Measurements from ENCODE around the gene JUNB.

Gene JUNB

DNA sequence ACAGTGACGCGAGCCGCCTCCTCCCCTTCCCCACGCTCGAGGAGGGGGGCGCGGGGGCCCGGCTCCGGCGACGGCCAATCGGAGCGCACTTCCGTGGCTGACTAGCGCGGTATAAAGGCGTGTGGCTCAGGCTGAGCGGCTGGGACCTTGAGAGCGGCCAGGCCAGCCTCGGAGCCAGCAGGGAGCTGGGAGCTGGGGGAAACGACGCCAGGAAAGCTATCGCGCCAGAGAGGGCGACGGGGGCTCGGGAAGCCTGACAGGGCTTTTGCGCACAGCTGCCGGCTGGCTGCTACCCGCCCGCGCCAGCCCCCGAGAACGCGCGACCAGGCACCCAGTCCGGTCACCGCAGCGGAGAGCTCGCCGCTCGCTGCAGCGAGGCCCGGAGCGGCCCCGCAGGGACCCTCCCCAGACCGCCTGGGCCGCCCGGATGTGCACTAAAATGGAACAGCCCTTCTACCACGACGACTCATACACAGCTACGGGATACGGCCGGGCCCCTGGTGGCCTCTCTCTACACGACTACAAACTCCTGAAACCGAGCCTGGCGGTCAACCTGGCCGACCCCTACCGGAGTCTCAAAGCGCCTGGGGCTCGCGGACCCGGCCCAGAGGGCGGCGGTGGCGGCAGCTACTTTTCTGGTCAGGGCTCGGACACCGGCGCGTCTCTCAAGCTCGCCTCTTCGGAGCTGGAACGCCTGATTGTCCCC is at the start of gene JUNB:
Gene JUNB, plus strand, starts transcription at position 142 of the 706 bp plus-strand sequence. Its CDS starts 286 bp downstream, at position 428.
- peak; percentile 98 for DNase-seq (ENCODE audit: low spot score)

DNA sequence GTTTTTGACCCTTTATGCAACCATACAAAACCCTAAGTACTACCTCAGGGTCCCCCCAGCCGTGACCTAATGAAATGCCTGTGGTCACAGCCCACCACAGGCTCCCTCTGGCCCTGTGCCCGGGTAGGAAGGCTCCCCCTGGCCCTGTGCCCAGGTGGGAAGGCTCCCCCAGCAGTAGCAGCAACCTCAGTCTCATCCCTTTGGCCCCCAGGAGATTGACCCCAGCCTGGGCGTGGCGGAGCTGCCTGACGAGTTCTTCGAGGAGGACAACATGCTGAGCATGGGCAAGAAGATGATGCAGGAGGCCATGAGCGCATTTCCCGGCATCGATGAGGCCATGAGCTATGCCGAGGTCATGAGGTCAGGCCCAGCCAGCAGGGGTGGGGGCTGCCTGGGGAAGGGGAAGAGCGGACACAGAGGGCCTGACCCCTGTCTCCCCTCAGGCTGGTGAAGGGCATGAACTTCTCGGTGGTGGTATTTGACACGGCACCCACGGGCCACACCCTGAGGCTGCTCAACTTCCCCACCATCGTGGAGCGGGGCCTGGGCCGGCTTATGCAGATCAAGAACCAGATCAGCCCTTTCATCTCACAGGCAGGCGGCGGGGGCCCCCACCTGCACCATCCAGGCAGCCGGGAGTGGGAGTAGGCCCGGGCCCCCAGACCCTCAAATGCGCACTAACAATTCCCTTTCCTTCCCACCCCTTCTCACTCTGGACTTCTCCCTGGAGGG is 46.0 kb upstream of the JUNB start:
- DNase-seq (ENCODE audit: low spot score): no peak

DNA sequence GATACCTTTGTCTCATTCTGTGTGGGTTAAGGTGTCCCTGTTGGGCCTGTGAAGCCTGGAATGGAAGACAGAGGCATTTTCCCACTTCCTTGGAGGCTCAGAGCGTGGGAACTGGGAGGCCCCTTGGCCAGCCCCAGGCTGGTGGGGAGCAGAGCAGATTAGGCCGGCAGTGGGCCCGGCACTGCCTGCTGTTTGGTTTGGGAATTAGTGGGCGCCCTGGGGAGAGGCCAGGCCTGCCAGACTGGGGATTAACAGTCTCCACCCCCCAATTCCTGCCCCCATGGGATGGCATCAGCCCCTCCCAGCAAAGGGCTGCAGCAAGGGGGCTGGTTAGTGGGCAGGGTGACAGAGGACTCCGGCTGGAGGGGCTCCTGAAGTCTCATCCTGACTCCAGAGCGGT is 42.8 kb upstream of the JUNB start:
- DNase-seq (ENCODE audit: low spot score): no peak

DNA sequence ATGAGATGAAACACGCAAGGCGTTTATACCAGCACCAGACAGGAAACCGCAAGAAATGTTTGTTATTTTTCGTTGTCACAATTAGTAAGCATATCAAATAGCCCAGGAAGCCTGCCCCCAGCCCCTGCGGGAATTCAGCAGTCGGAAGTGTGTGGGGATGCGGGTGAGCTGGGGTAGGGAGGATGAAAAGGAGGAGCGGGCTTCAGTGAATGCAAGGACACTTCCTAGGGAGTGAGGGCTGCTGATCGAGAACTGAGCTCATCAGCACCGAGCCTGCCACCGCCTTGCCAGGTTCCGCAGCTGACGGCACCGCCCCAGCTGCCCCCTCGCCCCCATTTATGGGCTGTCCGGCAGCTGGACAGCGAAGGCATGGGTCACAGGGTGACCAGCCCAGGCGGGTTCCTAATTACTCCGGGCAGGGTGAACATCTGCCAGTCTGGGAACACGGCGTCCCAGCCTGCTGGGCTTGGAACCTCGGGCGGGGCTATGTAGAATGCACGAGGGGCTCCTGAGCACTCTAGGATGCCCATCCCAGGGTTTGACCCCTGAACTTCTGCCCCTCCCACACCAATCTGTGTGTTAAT is 41.3 kb upstream of the JUNB start:
- DNase-seq (ENCODE audit: low spot score): no peak

DNA sequence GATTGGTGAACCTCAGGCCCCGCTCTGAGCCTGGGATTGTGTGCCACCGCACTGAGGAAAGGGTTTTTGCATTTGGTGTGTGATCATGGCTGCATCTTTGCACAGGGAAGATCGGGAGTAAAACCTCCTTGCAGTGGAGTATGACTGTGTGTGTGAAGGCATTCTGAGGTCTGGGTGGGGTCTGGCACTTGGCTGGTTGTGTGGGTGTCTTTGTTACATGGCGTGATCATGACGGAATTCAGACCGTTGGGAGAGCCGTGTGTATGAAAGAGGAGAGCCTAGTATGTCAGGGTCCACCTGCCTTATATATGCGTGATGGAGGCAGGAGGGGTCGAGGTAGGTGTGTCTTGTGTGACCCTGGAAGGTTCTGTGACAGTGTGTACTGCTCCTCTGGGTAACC is 40.4 kb upstream of the JUNB start:
- DNase-seq (ENCODE audit: low spot score): no peak

DNA sequence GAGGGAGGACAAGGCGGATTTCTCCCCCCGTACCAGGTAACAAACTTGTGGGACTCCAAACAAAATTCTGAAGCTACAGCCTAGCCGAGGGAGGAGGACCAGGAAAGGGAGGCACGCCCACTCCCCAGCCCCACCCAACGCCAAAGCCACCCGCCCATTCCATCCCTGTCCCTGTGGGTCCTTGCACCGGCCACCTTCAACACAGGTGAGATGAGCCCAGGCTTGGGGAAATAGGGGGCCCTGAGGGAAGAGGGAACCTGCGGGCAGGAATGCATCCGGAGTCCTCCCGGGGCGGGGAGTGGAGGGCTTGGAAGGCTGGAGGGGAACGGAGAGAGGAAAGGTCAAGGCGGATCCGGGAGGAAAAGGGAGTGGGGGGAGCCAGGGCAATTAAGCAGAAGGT is 39.7 kb upstream of the JUNB start, which contains the start of gene BEST2:
Gene BEST2, plus strand, starts transcription at position 157 of the 400 bp plus-strand sequence. CDS start 802 bp downstream, outside the sequence.
- DNase-seq (ENCODE audit: low spot score): no peak

DNA sequence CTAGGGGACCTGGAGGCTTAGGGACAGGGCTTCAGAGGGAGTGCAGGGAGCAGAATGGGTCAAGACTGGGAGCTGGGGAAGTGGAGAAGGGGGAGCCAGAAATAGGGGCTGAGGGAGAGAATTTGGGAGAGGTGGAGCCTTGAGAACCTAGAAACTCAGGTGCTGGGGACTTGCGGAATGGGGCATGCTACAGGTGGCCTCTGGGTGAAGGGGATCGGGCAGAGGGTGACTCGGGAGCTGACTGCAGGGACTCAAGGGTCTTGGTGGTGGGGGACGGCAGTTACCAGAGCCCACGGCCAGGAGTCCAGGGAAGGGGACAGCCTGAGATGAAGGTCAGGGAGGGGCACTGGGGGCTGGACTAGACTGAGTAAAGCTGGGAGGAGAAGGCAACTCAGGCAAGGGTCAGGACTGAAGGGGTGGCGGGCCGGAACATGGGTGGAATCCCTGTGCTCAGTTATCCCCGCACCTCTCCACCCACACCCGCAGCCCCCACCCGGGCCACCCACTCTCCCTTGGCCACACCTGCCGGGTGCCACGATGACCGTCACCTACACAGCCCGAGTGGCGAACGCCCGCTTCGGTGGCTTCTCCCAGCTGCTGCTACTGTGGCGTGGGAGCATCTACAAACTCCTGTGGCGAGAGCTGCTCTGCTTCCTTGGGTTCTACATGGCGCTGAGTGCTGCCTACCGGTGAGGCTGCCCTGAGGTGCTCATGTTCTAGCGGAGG is 39.1 kb upstream of the JUNB start:
- DNase-seq (ENCODE audit: low spot score): no peak

DNA sequence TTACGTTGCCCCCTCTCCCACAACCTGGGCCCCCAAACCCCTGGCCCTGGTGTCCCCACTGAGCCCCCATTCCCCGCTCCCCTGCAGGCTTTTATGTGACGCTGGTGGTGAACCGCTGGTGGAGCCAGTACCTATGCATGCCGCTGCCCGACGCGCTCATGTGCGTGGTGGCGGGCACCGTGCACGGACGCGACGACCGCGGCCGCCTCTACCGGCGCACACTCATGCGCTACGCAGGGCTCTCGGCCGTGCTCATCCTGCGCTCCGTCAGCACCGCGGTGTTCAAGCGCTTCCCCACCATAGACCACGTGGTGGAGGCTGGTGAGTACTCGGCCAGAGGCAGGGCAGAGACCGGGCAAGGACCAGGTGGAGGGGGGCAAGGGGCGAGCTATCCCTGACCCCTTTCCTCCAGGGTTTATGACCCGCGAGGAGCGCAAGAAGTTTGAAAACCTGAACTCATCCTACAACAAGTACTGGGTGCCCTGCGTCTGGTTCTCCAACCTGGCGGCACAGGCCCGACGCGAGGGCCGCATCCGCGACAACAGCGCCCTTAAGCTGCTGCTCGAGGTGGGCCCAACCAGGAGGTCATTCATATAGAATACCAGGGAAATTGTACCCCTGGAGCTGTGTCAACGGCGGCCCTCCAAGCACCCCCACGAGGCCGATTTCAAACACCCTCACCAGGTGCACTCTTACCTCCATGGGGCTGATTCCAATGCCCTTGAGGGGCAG is 36.7 kb upstream of the JUNB start:
- no peak for DNase-seq (ENCODE audit: low spot score)

DNA sequence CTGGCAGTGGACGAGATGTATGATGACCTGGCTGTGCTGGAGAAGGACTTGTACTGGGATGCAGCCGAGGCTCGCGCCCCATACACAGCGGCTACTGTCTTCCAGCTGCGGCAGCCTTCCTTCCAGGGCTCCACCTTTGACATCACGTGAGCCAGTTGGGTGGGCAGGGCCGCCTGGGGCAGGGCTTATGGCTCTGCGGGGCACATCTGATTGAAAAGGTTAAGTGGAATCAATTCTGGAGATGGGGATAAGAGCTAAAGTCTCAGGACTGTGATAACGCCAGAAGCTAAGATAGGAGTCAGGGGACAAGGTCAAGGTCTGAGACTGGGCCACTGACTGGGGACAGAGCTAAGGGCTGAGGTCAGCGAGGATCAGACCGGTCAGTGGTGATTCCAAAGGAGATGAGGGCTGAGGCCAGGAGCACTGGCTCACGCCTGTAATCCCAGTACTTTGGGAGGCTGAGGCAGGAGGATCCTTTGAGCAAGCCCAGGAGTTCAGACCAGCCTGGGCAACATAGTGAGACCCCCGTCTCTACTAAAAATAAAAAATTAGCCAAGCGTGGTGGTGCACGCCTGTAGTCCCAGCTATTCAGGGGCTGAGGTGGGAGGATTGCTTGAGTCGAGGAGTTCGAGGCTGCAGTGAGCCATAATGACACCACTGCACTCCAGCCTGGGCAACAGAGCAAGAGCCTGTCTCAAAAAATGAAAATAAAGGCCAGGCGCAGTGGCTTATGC is 35.0 kb upstream of the JUNB start:
- DNase-seq (ENCODE audit: low spot score): no peak

DNA sequence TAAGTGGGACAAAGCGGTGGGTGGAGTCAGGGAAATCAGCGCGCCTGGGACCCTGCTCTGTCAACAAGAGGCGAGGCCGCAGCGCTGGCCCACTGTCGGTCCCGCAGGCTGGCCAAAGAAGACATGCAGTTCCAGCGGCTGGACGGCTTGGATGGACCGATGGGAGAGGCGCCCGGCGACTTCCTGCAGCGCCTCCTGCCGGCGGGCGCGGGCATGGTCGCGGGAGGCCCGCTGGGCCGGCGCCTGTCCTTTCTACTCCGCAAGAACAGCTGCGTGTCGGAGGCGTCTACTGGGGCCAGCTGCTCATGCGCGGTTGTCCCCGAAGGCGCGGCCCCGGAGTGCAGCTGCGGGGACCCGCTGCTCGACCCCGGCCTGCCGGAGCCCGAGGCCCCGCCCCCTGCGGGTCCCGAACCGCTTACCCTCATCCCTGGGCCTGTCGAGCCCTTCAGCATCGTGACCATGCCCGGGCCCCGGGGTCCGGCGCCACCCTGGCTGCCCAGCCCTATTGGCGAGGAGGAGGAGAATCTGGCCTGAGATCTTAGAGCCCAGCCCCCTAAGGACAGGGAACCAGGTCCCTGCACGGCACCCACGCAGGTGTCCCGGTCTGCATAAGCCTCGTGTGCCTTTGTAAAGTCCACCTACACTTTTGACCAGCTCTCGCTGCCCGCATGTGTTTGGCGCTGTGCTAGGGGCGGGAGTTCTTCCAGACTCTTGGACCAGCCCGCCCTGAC is 33.6 kb upstream of the JUNB start:
- DNase-seq (ENCODE audit: low spot score): peak; percentile 59

DNA sequence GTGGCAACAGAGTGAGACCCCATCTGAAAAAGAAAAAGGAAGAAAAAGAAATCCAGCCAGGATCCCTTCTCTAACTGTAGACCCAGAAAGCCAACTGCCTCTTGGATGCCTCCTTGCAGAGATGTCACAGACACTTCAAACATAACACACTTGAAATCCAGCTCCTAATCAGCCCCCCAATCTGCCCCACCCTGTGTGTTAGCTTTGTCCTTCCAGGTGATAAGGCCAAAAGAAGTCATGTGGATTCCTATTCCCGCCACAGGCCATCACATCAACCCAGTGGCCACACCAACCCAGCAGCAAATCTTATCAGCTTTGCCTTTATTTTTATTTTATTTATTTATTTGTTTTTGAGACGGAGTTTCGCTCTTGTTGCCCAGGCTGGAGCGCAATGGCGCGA is 31.6 kb upstream of the JUNB start:
- DNase-seq (ENCODE audit: low spot score): no peak

DNA sequence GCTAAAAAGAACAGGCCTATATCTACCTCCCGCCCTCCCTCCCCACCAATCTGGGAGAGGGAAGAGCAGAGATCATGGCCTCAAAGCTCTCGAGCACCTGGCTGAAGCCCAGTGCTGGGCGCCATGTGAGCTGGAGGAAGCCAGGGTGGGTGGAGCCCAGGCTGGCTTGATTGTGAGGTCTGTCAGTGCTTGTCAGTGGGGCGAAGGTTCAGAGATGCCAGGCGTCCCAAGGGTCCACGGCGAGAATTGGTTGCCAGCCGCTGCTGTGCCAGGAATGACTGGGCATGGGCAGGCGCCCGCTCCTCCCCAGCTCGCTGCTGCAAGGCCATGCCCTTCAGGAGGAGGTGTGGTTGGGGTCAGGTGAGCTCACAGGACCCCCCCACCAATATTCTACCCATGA is 28.2 kb upstream of the JUNB start:
- DNase-seq (ENCODE audit: low spot score): no peak

DNA sequence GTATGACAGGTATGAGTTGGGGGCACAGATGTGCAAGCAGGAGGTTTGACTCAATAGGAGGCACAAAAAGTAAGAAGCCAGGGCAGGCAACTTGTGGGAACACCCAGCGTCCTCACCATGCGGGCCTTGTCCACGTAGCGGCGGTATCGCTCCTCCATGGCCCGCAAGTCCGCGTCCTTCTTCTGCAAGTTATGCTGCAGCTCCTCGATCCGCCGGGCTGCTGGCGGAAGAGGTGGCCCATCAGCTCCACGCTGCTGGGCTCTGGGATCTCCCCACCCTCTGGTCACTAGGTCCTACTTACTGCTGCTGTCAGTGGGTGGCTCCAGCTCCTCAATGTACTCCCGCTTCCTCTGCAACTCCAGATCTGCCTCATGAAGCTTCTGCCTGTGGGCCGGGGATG is 26.6 kb upstream of the JUNB start:
- no peak for DNase-seq (ENCODE audit: low spot score)

DNA sequence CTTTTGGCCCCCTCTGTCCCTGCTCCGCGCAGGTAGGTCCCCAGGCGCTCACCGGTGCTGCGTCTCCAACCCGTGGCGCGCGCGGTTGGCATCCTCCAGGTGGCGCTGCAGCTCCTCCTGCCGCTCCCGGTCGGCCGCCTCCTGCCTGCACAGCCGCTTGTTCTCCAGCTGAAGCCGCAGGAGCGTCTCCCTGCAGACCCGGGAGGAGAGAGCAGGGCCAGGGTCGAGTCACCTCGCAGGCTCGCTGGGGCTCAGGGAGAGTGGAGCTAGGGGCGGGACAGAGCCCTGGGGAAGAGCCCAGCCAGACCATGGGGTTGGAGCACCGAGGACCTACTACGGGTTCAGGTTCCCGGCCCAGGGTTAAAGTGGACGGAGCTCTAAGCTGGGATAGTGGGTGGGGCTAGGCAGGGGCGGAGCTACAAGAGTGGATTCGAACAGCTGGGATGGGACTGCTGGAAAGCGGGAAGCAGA is 25.2 kb upstream of the JUNB start:
- DNase-seq (ENCODE audit: low spot score): peak; percentile 83

DNA sequence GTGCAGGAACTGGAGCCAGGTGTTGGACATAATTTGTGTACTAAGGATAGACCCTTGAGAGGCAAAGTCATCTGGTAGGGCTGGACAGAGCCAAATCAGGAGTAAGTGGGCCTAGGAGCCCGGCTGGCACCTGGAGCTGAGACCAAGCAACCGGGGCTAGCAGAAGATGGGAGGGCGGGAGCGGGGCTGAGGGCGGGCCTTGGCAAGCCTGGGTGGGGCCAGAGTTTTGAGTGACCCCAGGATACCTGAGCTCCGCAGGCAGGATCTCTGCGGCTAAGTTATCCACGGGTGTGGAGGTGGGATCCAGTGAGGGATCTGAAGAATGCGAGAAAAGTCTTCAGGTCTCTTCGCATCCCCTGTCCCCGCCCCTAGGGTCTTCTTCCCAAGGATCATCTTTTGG is 24.1 kb upstream of the JUNB start:
- DNase-seq (ENCODE audit: low spot score): no peak

DNA sequence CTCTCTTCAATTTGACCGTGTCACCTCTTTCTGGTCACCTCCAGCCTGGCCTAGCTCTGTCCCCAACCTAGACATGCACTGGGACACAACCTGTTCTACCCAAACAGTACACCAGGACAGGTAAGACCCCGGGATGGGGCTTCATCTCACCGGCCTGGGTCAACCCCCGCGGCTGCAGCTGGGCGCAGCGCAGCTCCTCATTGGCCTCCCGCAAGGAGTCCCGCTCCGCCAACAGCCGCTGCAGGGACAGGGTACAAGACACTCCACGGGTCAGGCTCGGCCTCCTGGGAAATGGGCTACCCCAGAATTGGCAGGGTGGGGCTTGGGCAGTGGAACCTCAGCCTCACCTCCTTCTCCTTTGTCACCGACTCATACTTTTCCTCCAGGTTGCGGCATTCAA is 23.6 kb upstream of the JUNB start:
- no peak for DNase-seq (ENCODE audit: low spot score)

DNA sequence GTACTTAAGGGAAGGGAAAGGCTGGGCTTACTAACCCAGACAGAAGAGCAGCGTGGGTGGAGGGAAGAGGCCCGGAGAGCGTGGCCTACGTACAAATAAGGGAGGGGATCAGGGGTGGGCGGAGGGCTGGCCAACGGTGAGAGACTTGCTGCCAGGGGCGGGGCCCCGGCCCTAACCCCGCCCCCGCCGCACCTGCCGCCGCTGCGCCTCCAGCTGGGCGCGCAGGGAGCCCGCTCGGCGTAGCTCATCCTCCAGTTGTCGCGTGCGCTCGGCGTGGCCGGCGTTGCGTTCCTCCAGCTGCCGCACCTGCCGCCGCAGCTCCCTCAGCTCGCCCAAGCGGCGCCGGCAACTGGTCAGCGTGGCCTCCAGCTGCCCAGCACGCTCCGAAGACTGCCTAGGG is 21.6 kb upstream of the JUNB start:
- DNase-seq (ENCODE audit: low spot score): peak; percentile 75

DNA sequence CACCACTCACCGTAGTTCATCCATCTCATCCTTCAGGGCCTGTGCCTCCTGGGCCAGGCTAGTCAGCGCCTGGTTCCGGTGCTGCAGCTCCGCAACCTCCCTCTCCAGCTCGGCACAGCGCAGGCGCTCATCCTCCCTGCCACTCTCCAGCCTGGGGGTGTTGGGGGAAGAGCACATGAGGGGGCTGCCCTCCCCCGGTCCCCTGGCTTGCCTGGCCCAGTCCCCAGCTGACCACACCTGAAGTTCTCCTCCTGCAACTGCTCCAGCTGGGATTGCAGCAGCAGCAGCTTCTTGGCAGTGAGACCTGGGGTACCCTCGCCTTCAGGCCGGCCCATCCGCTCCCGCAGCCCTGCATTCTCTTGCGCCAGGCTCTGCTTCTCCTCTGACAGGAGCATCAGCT is 20.4 kb upstream of the JUNB start:
- no peak for DNase-seq (ENCODE audit: low spot score)

DNA sequence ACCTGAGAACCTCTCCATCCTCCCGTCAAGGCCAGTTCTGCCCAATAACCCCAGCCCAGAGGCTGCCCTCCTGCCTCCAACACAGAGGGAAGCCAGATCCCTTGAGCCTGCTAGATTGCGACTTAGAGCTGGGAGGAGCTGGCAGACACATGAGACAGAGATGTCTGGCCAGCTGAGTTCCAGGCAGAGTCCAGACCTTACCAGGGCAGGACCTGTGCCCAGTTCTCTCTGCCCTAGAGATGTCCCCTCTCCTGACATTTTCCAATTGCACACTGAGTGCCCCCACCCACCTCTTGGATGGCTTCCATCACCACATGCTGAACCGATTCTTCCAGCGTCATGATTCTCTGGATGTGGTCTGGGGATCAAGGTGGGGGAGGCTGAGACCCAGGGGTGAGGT is 19.0 kb upstream of the JUNB start:
- no peak for DNase-seq (ENCODE audit: low spot score)

DNA sequence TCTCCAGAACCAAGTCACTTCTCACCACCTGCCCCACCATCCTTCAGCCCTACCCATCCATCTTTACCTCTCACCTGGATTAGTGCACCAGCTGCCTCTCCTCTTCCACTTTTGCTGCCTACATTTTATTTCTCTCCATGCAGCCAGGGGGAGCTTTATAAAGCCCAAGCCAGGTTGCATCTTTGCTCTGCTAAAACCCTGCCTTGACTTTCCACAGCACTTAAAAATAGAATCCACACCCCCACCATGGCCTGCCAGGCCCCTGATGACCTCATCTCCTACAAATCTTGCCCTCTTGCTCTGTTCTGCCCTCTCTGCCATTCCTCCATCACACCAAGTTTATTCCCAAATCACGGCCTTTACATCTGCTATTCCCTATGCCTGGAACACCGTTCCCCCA is 17.7 kb upstream of the JUNB start:
- DNase-seq (ENCODE audit: low spot score): no peak
